NAMALWA (cell line): ENCODE results near the gene BAHCC1.

Source experiments
- DNase-seq: peaks from one replicate; pipeline ENCODE4 v3.0.0-alpha.2; 2015; ENCODE audit warnings: low spot score

Gene BAHCC1

DNA sequence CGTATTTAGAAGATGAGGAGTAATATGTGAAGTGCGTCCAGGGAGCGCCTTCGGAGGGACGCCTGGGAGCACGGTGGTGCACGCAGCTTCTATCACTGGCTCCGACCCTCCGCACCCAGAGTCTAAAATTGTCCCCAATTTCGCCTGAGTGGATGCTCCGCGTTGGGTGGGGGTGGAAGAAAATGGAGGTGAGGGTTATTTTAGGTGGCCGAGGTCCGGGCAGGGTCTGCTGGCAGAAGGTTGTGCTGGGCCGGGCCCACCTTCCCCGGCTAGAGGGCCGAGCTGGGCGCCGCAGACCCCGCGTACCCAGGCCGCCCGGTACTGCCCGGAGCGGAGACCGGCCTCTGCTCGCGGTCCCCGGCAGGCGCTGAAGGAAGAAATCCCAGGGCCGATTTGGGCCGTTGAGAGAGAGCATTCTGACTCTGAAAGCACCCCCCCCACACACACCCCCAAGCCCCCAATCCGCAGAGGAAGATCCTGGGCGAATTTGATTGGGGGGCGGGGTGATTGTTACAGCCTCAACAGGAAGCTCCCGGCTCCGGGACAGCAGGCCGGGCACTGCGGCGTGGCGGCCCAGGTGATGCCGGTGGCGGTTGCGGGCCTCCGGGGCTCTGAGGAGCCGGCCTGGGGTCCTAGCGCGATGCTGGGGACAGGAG lies 3.0 kb downstream of the BAHCC1 start:
- no peak for DNase-seq

DNA sequence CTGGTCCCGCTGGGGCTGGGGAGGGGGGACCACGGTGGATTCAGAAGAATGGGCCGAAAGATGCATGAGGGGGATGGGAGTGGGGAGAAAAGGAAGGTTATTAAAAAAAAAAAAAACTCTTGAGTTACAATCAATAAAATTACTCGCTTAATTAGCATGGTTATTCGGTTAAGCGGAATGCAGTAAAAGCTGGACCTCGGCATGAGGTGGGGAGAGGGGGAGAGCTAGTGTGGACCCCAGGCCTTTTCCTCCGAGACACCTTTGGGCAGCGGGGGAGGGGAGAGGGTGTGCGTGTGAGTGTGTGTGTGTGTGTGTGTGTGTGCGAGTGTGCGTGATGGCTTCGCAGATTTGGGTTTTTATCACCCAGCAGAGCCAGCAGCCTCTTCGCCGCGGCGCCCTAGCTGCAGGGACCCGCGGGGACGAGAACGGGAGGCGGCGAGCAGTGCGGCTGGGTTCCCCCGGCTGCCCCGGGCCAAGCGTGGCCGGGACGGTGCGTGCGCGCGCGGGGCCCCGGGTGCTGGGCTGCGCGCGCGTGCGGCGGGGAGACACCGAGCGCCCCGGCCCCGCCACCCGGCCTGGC lies 3.7 kb downstream of the BAHCC1 start:
- no peak for DNase-seq

DNA sequence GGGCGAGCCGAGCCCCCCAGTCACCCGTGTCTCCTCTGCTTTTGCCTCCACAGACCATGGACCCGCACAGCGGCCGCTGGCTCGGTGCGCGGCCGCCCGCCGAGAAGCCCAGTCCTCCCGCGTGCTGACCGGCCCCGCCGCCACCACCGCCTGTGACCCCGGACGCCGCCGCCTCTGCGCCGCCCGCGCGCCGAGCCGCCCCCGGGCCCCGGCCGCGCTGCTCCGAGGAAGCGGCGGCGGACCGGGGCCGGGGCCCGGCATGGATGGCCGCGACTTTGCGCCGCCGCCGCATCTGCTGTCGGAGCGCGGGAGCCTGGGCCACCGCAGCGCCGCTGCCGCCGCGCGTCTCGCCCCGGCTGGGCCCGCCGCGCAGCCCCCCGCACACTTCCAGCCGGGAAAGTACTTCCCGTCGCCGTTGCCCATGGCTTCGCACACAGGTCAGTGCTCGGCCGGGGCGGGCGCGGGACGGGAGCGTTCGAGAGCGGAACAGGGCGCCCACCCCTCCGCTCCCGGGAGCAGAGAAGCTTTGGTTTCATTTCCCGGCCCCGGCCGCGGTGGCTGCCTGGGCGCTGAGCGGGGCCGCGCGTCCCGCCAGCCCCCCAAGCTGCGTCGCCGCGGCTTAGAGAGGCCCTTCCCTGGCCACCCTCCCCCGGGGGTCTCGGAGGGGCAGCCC lies 4.4 kb downstream of the BAHCC1 start:
- DNase-seq: no peak

DNA sequence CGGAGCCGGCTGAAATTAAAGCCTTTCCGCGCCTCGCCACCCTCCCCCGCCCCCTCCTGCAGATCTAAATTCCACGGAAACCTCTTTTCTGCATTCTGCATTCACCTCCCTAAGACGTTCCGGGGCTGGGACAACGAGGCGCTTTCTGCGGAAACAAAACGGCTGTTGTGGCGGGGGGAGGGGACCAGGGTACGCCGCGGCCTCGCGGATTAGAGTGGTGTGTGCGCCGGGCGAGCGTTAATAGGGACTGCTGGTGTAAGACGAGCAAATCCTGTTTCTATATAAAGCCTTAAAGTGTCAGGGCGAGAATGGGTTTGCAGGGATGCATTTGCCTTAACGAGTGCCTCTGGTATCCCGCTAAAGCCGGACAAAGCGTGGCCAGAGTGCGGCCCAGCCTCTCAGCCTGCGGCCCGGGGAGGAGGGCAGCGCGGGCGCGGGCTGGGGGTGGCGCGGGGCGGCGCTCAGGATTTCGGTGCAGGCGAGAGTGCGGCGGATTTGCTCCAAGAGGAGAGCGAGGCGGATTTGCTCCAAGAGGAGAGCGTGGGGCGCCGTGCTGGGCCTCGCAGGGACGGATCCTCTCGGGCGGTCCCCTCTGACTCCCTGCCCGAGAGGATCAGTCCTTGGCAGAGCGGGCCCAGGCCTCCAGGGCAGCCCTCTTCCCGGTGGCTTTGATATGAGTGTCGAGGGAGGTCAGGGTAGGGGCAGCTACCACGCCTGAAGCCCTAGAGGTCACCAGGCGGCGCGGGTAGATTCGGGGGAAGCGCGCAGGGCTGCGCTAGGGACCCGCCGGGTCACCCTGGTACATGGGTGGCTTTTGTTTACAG lies 5.1 kb downstream of the BAHCC1 start:
- no peak for DNase-seq

DNA sequence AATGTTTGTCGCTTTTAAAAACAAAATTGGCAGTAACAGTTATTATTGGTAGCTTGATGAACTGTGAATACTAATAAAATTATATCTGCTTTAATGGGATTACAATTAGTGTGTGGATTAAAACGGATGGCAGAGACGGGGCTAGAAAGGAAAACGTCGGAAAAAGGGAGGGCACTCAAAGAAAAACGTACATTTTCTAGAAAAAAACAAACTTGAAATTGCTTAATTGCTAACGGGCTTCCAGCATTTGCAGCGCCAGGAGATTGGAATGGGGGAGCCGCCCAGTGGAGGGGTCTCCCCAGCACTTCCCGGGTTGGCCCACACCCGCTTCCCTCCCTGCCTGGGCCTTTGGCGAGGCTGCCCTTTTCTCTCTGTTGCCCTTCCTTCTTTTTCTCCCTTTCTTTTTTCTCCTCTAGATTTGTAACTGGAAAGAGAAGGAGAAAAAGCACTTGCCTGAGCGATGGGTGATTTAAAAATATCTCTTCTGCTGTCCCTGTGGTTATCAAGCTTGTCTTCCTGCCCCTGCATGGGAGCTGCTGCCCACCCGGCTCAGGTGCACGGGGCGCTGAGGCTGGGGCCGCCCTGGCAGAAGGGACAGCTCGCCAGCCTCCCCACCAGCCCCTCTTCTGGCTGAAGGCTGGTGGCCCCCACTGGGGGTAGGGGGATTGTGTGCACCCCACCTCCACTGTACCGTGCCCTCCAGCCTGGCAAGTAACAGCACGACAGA lies 5.9 kb downstream of the BAHCC1 start:
- DNase-seq: no peak

DNA sequence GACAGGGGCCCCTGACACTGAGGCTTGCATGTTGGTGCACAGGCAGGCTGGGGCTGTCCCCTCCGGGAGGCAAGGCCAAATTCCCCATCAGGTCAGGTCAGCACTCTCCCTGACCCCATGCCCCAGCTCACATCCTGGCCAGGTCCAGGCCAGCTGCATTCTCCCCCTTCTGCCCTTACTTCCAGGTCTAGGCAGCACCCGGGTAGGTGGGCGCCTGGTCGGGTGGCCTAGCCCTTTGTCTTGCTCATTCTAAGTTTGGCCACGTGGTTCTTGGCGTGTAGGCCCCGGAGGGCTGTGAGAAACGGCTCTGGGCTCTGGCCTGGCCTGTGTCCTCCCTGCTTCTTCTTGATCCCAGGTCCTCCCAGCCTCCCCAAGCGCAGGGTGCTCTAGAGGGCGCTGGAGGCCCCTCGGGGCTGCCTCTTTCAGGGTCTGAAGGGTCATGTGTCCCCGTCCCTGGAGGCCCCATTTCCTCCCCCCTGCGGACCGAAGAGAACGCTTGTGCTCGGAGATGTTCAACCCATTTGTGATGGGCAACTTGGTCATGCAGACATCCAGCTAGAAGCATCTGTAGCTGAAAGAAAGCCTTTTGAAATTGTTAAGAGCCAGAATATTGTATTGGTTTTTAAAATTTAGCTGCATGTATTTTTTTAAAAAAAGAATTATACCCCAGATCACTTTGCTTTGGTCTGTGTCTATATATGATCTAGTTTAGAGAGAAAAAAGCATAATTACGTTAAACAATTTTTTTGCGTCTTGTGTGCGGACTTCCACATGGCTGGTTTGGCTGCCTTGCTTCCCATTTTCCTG lies 6.7 kb downstream of the BAHCC1 start:
- DNase-seq: peak; percentile 60

DNA sequence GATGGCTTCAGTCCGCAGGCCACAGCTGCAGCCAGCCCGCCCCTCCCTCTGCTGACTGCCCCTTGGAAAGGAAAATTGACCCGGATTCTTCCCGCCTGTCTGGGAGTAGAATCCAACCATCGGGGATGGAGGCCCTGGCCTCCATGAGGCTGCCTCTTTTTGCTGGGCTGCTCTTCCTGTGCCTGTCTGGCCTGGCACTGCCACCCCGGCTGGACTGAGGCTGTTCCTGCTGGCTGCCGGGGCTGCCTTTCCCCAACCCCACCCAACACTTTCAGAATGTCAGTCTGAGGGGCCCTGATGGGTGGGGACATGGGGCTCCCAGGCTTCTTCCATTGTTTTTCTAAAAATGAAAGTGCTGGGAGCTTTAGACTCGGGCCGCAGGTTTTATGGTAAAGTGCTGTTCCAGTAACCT lies 7.3 kb downstream of the BAHCC1 start:
- DNase-seq: no peak

DNA sequence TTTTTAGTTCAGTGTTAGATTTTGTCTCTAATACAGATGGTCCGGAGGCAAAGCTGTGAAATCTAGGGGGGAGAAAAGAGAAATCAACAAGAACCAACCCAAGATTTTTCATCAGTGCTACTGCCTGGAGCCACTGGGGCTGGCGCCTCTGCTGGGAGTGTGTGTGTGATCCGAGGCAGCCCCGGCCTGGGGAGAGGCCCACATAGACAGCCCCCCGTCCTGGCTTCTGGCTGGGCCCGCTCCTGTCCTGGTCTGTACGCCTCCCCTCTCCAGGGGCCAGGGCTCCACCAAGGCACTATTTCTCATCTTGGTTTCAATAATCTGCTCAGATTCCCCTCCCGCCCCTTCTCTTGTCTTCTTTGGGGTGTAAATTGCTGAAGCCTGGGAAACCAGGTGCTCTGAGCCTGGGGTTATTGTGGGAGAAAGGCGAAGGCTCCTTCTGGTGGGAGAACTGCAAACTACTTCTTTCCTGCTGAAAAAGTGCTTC lies 7.8 kb downstream of the BAHCC1 start:
- no peak for DNase-seq

DNA sequence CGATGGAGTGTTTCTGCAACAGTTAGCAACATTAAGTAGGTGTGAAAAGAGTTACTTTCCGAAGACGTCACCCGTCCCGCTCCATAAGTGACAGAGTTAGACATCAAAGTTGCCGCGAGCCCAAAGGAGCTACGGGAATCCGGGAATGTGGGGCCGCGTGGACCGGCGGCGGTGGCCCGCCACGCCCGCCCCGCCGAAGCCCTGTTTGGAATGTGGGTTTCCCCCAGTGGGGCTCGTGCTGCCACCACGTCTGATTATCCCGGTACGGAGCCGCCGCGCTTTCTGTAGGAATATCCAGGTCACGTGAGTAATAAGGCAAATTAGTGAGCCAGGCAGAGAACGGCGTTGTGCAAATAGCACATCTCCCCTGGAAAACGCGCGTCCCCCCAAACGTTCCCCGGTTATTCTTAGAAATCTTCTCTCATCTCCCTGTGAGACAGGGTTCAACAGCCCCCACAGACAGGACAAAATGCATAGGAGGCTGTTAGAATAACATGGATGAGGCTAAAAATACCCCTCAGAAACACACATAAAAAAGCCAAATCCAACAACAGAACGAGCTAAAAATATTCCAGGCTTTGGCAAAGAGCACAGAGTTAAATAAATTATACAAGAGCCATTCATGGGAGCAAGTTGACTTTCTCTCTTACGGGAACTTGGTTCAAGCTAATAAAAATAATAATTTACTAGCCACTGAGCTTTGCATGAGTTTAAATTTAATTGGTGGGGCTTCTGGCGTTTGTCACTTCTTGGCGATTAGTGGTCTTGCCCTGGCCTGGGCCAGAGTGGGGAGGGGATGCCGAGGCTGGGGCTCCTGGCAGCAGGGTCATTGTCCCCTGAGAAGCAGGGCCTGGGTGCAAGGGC lies 8.6 kb downstream of the BAHCC1 start:
- DNase-seq: no peak

DNA sequence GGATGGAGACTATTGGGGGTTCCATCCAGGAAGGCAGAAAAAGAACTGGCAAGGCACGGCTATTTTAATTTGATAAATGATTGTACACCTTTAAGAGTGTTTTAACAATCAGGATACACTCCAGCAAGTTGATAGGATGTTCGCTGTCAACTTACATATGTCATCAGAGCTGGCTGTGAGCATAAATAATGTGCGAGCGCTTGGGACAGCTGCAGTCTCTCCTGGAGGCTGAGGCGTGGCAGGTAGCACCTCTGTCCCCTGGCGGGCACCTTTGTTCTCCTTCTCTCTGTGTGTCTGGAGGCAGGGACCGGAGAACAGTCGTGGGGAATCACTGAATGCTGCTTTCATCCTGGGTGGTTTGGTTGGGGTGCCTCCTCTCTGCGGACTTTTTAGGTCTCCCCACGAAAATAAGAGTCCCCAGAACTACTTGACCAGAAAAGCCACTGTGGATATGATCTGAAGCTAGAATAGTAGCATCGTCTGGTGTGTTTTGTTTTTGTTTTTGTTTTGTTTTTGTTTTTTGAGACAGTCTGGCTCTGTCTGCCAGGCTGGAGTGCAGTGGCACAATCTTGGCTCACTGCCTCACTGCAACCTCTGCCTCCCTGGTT lies 9.4 kb downstream of the BAHCC1 start:
- no peak for DNase-seq

DNA sequence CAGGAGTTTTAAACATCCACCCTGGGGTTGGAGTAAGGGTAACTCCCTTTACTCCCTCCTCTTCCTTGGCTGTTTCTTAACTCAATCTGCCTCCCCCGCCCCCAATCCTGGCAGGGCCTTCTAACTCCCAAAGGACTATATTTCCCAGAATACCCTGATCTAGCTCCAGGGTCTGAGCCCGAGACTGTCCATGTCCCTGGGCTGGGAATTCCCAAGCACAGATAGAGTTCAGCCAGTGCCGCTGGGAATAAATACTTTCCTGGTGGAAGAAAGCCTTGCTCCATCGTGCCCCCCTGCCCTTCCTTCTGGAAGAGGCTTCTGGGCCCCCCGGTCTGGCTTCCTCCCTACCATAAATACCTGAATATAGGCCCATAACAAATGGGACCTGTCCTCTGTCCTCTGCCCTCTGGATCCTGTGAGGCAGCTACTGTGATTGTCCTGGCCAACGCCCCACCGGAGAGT lies 10.2 kb downstream of the BAHCC1 start:
- no peak for DNase-seq

DNA sequence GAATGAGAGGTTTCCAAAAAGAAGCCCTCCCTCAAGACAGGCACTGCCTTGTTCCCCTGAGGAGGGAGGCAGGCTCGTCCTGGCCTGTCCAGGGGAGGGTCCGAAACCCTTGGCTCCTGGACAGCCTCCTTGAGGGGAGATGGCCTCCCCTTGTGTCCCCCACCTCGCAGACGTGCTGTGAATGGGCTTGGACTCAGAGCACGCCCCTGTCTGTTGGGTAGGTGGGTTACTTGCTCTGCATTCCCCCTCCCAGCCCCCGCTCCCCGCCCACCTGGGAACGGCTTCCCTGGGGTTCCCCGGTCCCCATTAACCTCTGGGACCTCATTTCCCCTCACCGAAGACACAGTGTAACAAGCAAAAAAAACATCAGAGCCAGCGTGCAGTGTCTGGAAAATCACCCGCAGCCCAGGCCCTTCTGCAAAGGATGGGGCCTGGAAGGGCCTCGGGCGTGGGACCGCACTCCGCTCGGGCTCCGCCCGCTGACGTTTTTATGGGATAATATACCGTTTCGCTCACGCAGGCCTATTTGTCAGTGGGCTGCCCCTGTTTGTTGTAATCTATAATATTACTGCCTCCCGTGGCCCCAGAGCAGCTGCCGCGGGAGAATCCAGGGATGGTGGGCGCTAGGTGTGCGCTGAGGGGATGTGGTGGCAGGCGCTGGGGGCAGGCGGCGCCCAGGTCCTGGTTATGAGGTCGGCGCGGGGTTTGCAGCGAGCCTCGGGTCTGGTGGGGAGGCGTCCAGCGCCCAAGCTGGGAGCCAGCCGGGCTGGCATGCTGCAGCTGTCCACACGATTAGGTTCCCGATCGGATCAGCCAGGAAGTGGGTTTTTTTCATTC lies 11.1 kb downstream of the BAHCC1 start:
- no peak for DNase-seq

DNA sequence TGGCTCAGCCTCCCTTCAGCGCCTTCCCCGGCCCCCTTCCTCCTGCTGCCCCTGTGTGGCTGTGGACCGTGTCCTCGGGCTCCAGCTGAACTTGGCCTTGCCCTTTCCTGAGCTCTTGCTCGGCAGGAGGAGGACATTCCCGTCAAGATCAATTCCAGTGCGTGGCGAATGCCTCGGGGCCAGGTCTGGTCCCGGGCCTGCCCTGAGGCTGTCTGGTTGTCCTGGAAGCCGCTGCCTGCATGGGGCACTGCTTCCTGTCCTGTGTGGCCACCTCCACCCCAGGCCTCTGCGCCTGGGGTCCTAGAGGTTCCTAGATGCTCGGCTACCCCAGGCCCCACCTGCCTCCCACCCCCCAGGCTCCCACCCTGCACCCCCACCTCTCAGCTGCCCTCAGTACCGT lies 12.8 kb downstream of the BAHCC1 start:
- no peak for DNase-seq

DNA sequence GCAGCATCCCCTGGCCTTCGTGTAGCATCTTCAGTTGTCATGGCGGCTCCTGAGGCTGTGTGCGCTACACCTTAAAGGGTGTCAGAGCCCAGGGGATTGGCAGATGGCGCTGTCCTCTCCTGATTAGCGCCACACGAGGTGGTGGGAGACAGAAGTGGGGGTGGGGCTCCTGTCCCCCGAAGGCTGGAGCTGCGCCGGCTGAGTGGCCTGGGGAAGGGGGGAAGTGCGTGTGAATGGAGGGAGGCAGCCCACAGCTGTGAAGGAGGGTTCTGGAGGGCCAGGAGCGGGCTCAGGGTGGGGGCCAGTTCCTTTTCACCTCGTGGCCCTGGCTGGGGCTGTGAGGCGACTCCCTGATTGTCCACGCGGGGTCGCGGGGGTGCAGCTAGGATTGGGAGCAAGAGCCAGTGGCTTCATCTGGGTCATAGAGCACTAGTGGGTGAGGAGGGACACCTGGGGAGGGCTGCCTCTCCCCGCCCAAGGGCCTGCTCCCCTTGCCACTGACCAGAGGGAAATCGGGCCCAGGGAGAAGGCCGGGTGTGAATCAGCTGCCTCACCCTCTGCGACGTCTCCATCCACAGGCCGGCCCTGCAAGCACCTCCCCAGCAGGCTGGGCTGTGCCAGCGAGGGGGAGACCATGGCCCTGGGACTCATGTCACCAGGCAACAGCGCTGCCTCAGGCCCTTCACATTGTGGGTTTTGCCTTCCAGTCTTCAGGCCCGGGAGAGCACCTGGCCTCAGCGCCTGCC lies 14.1 kb downstream of the BAHCC1 start:
- DNase-seq: peak; percentile 49

DNA sequence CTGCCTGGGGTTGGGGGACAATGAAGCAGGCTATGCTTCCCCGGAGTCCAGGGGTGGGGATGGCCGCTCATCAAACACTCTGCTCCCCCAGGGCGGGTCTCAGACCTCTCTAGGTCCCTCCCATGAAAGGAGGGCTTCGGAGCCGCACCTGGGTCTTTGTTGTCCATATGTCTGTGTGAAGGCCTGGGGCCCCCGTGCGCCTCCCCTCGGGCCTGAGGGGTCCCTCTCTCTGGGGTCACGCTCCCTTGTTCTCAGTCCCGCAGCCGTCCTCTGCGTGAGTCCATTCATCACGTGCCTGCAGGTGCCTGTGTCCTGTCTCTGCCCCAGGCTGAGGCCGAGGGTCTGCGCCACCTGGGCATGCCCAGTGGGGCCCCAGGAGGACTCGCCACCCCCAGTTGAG lies 15.6 kb downstream of the BAHCC1 start:
- DNase-seq: no peak

DNA sequence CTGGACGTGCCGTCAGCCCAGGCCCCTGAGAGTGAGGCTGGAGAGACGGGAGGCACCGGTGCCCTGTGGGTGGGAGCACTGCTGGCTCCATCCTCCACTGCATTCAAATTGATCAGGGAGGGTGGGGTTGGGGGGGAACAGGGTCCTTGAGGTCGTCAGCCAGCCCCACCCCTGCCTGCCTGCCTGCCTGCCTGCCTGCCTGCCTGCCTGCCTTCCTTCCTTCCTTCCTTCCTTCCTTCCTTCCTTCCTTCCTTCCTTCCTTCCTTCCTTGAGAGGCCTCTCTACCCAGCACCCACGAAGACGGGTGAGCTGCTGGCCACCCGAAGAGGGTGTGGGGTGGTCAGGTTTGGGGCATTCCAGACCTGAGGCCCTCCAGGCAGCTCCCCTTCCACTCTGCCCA lies 16.0 kb downstream of the BAHCC1 start:
- DNase-seq: no peak

DNA sequence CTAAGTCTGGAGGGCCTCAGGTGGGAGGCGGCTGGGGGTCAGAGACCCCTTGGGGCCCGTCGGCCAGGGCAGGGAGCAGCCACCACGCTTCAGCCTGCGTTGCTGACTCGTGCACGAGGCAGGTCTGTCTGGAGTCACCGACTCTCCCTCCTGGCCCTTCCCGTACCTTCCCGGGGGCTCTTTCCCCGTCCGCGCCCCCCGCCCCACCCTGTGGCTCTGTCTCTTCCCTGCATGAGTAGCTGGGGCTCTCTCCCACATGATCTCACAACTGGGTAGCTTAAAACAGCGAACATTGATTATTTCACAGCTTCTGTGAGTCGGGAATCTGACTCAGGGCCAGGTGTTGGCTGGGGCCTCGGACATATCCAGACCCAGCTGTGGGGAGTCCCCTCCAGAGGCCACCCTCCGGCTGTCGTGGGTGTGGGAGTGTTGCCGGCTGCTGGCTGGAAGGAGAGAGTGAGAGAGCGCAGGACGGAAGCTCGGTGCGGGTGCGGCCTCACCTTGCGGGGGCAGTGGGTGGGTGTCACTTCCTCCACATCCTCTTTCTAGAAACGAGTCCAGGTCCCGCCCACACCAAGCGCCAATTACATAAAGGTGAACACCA lies 17.3 kb downstream of the BAHCC1 start:
- DNase-seq: no peak
